ENCODE results near the gene CAMK1D.

- no peak for TF ChIP-seq CTCF (conservative IDR thresholded peaks at IDR 0.05; ENCODE audit: low read depth, low read length)
- TF ChIP-seq MAZ (IDR thresholded peaks at IDR 0.05; ENCODE audit: borderline replicate concordance, low read depth, low read length) = no peak
- no peak for TF ChIP-seq RAD21 (IDR thresholded peaks at IDR 0.05; ENCODE audit: low read length)
- no peak for TF ChIP-seq USF2 (IDR thresholded peaks at IDR 0.05; ENCODE audit: low read depth, low read length)
- no peak for TF ChIP-seq CEBPB (IDR thresholded peaks at IDR 0.05; ENCODE audit: low read depth, low read length)
- no peak for TF ChIP-seq POLR2A (IDR thresholded peaks at IDR 0.05; ENCODE audit: low read depth, low read length)
- no peak for TF ChIP-seq NFE2L2 (IDR thresholded peaks at IDR 0.05; ENCODE audit: low read depth, low read length)
- no peak for TF ChIP-seq MAFK (IDR thresholded peaks at IDR 0.05; ENCODE audit: low read depth, low read length)
- no peak for TF ChIP-seq FOS (IDR thresholded peaks at IDR 0.05; ENCODE audit: low read depth, low read length)
- no peak for TF ChIP-seq CHD1 (IDR thresholded peaks at IDR 0.05; ENCODE audit: low read depth, low read length)
- TF ChIP-seq SMC3 (IDR thresholded peaks at IDR 0.05; ENCODE audit: low read depth, low read length) = no peak
- TF ChIP-seq MXI1 (IDR thresholded peaks at IDR 0.05; ENCODE audit: borderline replicate concordance, low read depth, low read length) = no peak
- no peak for TF ChIP-seq RFX5 (IDR thresholded peaks at IDR 0.05; ENCODE audit: low read depth, low read length)
- TF ChIP-seq RCOR1 (IDR thresholded peaks at IDR 0.05; ENCODE audit: insufficient replicate concordance, low read length) = no peak
Measured at GRCh38 chr10:12740813-12741212, 391.5 kb downstream of the CAMK1D start.

Measured in IMR-90 (cell line).